OCI-LY3 (cell line): ENCODE data around the gene GNAS-AS1.

Experiments
- H2AFZ ChIP-seq: fragments of 200-600, 300-600 bp; shearing (Covaris generic); 2 replicates; pipeline ENCODE4 v1.6.0; 2014; ENCODE audit warnings: antibody characterized with exemption, low read depth, low read length
- H3K27ac ChIP-seq: fragments of 200-600, 300-600 bp; sonication (generic); 2 replicates; pipeline ENCODE4 v1.5.1; 2014; ENCODE audit warnings: mild to moderate bottlenecking, low read length, moderate library complexity, mixed read lengths
- H3K27me3 ChIP-seq: fragments of 200-600, 300-600 bp; sonication (generic); 2 replicates; pipeline ENCODE4 v1.6.1; 2014; ENCODE audit warnings: low read depth, low read length, mixed read lengths
- H3K36me3 ChIP-seq: fragments of 200-600, 300-600 bp; sonication (generic); replicated peaks from 2 replicates; pipeline ENCODE3; 2014; ENCODE audit warnings: low read depth, low read length, mixed read lengths
- H3K4me1 ChIP-seq: fragments of 300-600, 200-600 bp; sonication (generic); 2 replicates; pipeline ENCODE4 v1.6.1; 2014; ENCODE audit warnings: low read length, mixed read lengths
- H3K4me2 ChIP-seq: fragments of 200-600, 300-600 bp; sonication (generic); 2 replicates; pipeline ENCODE4 v1.6.1; 2014; ENCODE audit warnings: low read length, mixed read lengths
- H3K4me3 ChIP-seq: fragments of 300-600, 200-600 bp; sonication (generic); 2 replicates; pipeline ENCODE4 v1.5.1; 2014; ENCODE audit warnings: antibody characterized with exemption, mild to moderate bottlenecking, low read length, moderate library complexity
- H3K79me2 ChIP-seq: fragments of 300-600, 200-600 bp; shearing (Covaris generic); 2 replicates; pipeline ENCODE4 v1.6.1; 2014; ENCODE audit warnings: mild to moderate bottlenecking, low read length, mixed read lengths
- H3K9ac ChIP-seq: fragments of 300-600, 200-600 bp; shearing (Covaris generic); 2 replicates; pipeline ENCODE4 v1.6.0; 2014; ENCODE audit warnings: mild to moderate bottlenecking, low read length, moderate library complexity
- H3K9me3 ChIP-seq: fragments of 200-600, 300-600 bp; shearing (Covaris generic); 2 replicates; pipeline ENCODE4 v1.6.1; 2014; ENCODE audit warnings: low read length, mixed read lengths; ENCODE audit not compliant: insufficient read depth
- H4K20me1 ChIP-seq: fragments of 200-600, 300-600 bp; sonication (generic); 2 replicates; pipeline ENCODE4 v1.6.1; 2016; ENCODE audit warnings: low read length, mixed read lengths; ENCODE audit not compliant: insufficient read depth
- CTCF ChIP-seq: fragments of 200-600, 300-600 bp; sonication (generic); IDR thresholded peaks from 2 replicates; pipeline ENCODE4 v1.5.1; 2014; ENCODE audit warnings: antibody characterized with exemption, low read length, low read depth
- EZH2phosphoT487 ChIP-seq: fragments of 200-600 bp; shearing (Covaris generic); IDR thresholded peaks from 2 replicates; pipeline ENCODE4 v1.6.1; 2018; ENCODE audit warnings: antibody characterized with exemption, mixed run types, low read depth

GNAS-AS1 gene

GRCh38 chr20:58878399-58878798 is 27.7 kb upstream of the GNAS-AS1 start:
- no peak overlapping the region for H3K4me3 ChIP-seq
- no peak overlapping the region for H3K9ac ChIP-seq
- H2AFZ ChIP-seq = no peak overlapping the region
- H3K27me3 ChIP-seq = 0 out of 2 replicates have a peak, but pooled peaks cover 8% of the 10 kb centered on the region
- H3K4me2 ChIP-seq = no peak overlapping the region
- H3K79me2 ChIP-seq = no peaks in the 10 kb centered on the region
- no peak overlapping the region for H3K27ac ChIP-seq
- no peak for TF ChIP-seq CTCF
- TF ChIP-seq EZH2phosphoT487 = no peak
- no peaks in the 10 kb centered on the region for H3K9me3 ChIP-seq
- no peaks in the 10 kb centered on the region for H4K20me1 ChIP-seq
- H3K36me3 ChIP-seq = no peaks in the 10 kb centered on the region
- H3K4me1 ChIP-seq = no peaks in the 10 kb centered on the region

GRCh38 chr20:58877976-58878360 is 27.3 kb upstream of the GNAS-AS1 start:
- Histone ChIP-seq H4K20me1 (no peaks in the 10 kb centered on the region), H3K36me3 (no peaks in the 10 kb centered on the region), H3K27me3 (0 out of 2 replicates have a peak, but pooled peaks cover 6% of the 10 kb centered on the region), H3K79me2 (no peaks in the 10 kb centered on the region), H3K9ac (no peak overlapping the region), H3K4me1 (peaks cover under 1% of the 10 kb centered on the region; the same call in 1 of the 2 replicates), H3K4me3 (no peak overlapping the region), H3K9me3 (no peaks in the 10 kb centered on the region), H3K27ac (no peak overlapping the region), H3K4me2 (no peak overlapping the region), H2AFZ (no peak overlapping the region)
- TF ChIP-seq CTCF (no peak), EZH2phosphoT487 (no peak)

DNA sequence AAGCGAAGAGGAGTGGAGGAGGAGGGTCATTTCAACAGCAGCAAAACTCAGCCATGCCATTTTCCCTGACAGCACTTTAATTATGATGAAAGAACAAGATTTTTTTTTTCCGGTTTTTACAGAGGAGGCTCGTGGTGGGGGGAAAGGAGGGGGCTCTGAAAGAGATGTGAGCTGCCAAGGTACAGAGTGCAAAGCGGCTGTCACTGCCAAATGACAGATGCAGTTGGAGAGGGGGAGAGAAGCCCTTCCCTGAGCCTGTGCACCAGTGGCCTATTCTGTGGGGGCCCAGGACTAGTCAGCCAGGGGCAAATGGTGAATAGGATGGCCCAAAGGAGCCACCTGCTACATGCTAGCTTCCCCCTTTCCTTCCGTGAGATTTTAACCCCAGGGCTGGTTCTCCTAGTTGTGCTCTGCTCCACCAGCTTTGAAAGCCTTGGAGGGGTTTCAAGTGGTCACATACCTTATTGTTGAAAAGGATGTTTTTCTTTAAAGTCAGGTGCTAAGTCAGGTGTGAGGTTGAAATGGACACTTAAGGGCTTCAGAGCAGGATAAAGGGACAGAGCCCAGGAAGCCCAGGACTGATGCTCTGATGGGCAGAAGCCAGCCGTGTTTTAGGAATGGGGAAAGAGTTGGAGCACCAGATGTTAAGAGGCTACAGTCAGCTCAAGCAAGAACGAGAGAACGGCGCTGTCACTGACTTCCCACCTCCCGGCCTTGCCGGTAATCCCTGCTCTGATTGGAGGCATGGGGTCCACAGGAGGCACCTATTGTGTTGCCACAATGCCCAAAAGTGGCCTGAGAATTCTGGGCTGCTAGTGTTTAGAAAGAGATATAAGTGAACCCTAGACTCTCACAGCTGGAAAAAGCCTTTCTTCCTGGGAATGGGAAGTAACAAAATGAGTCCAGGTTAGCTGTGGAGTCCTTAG is 26.6 kb upstream of the GNAS-AS1 start:
- Histone ChIP-seq H4K20me1 (no peaks in the 10 kb centered on the region), H3K9ac (no peak overlapping the region), H3K4me1 (peaks cover 6% of the 10 kb centered on the region), H3K36me3 (no peaks in the 10 kb centered on the region), H3K4me2 (no peak overlapping the region), H3K27ac (no peak overlapping the region), H3K79me2 (no peaks in the 10 kb centered on the region), H2AFZ (no peak overlapping the region), H3K9me3 (no peaks in the 10 kb centered on the region), H3K4me3 (no peak overlapping the region), H3K27me3 (0 out of 2 replicates have a peak, but pooled peaks cover 6% of the 10 kb centered on the region)
- no peak for TF ChIP-seq EZH2phosphoT487
- no peak for TF ChIP-seq CTCF

DNA sequence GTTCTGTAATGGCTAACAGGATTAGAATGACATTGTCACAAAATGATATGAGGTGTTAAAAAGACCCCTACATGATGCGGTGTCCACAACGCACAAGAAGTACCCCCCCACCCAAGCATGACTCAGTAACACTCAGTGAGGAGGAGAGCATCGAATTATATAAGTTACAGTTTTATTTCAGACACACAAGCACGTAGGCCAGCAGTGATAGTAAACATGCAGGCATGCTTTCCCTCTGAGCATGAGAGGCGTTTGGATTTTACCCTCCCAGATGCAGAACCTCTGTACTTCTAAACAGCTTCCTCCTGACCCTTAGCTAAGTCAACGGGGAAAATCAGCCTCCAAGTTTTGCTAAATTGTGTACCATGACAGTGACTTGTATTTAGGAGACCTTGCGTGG is 25.7 kb upstream of the GNAS-AS1 start:
- no peaks in the 10 kb centered on the region for H3K36me3 ChIP-seq
- H3K9me3 ChIP-seq = no peaks in the 10 kb centered on the region
- peaks cover 6% of the 10 kb centered on the region for H3K4me1 ChIP-seq
- no peaks in the 10 kb centered on the region for H4K20me1 ChIP-seq
- no peak overlapping the region for H3K4me2 ChIP-seq
- H2AFZ ChIP-seq = no peak overlapping the region
- H3K4me3 ChIP-seq = no peak overlapping the region
- H3K79me2 ChIP-seq = no peaks in the 10 kb centered on the region
- H3K9ac ChIP-seq = no peak overlapping the region
- H3K27me3 ChIP-seq = 0 out of 2 replicates have a peak, but pooled peaks cover 6% of the 10 kb centered on the region
- TF ChIP-seq CTCF (no peak), EZH2phosphoT487 (no peak)
- H3K27ac ChIP-seq = no peak overlapping the region
